ENCODE results near the gene ARX.

- TF ChIP-seq CTCF (IDR thresholded peaks at IDR 0.05; ENCODE audit: low read length) = no peak
- TF ChIP-seq EZH2 (IDR thresholded peaks at IDR 0.05; ENCODE audit: borderline replicate concordance, low read length) = no peak
Measured at GRCh38 chrX:25049357-25049756, 33.6 kb upstream of the ARX start.

Data from OCI-LY1 (cell line).